ENCODE measurements around the gene DDX59.

Gene DDX59

GRCh38 chr1:200706111-200706814 lies 36.6 kb upstream of the DDX59 start:
- TF ChIP-seq CTCF (IDR thresholded peaks at IDR 0.05): no peak
- Histone ChIP-seq H3K27ac (no peak overlapping the region), H3K4me3 (no peak overlapping the region)
- no peak for DNase-seq (ENCODE audit: low spot score)

GRCh38 chr1:200704986-200705500 lies 35.3 kb upstream of the DDX59 start:
- H3K27ac ChIP-seq: no peak overlapping the region
- no peak for TF ChIP-seq CTCF (IDR thresholded peaks at IDR 0.05)

GRCh38 chr1:200699871-200700270 lies 30.2 kb upstream of the DDX59 start:
- DNase-seq (ENCODE audit: low spot score): no peak

More at GRCh38 chr1:200704986-200705500, 35.3 kb upstream of the DDX59 start:
- no peak overlapping the region for H3K4me3 ChIP-seq
- no peak for DNase-seq (ENCODE audit: low spot score)

GRCh38 chr1:200694738-200695137 lies 25.0 kb upstream of the DDX59 start:
- DNase-seq (ENCODE audit: low spot score): no peak
- Histone ChIP-seq H3K27ac (no peak overlapping the region), H3K4me3 (no peak overlapping the region)
- no peak for TF ChIP-seq CTCF (IDR thresholded peaks at IDR 0.05)

More at GRCh38 chr1:200699871-200700270, 30.2 kb upstream of the DDX59 start:
- no peak for TF ChIP-seq CTCF (IDR thresholded peaks at IDR 0.05)
- Histone ChIP-seq H3K4me3 (no peak overlapping the region), H3K27ac (no peak overlapping the region)

- TF ChIP-seq CTCF (IDR thresholded peaks at IDR 0.05): no peak
- H3K4me3 ChIP-seq: no peak overlapping the region
- no peak overlapping the region for H3K27ac ChIP-seq
- DNase-seq (ENCODE audit: low spot score): no peak
Measured at GRCh38 chr1:200693327-200693726, 23.6 kb upstream of the DDX59 start.

GRCh38 chr1:200692316-200692715 lies 22.6 kb upstream of the DDX59 start:
- no peak for DNase-seq (ENCODE audit: low spot score)
- TF ChIP-seq CTCF (IDR thresholded peaks at IDR 0.05): no peak

GRCh38 chr1:200686620-200687019 lies 16.9 kb upstream of the DDX59 start:
- DNase-seq (ENCODE audit: low spot score): no peak
- Histone ChIP-seq H3K4me3 (no peak overlapping the region), H3K27ac (no peak overlapping the region)
- TF ChIP-seq CTCF (IDR thresholded peaks at IDR 0.05): no peak

More at GRCh38 chr1:200692316-200692715, 22.6 kb upstream of the DDX59 start:
- Histone ChIP-seq H3K4me3 (no peak overlapping the region), H3K27ac (no peak overlapping the region)

All from coronary artery (tissue), 2 donors.